ENCODE measurements around the gene NRP2.

DNA sequence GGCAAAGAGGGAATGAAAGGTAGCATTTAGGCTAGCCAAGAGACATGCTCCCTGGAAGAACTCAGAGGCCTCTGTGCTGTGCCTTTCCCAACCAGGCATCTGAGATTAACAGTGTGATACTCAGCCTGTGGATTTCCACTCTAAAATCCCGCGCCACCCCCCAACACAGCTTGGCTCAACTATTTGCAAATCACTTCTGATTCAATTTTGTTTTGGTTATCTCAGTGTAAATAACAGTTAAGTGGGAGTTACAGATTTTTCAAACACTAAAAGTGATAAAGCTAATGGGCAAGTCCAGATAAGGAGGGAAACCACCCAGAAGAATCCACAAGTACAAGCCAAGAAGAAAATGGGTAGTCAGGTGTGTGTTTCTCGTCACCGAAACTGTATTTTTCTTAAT, 1.4 kb upstream of the NRP2 start:
- TF ChIP-seq ZNF274 (IDR thresholded peaks at IDR 0.05; ENCODE audit: low read depth, low read length) (no peak), YY1 (IDR thresholded peaks at IDR 0.05; ENCODE audit: insufficient read depth, insufficient read length) (no peak), SUZ12 (IDR thresholded peaks at IDR 0.05; ENCODE audit: extremely low read depth, insufficient read depth, insufficient read length) (no peak)

Measured in NT2/D1 (cell line).